Measurements from ENCODE around the gene SCRG1.

The SCRG1 gene

GRCh38 chr4:173398779-173399415, at the start of gene SCRG1:
TSS of gene SCRG1 (minus strand) at chr4:173399116. CDS start at chr4:173391414, 7,702 bp downstream.
- no peak for FAIRE-seq

- FAIRE-seq: no peak
Observed at GRCh38 chr4:173448103-173448502, 49.2 kb upstream of the SCRG1 start.

- no peak for FAIRE-seq
Observed at GRCh38 chr4:173446416-173446815, 47.5 kb upstream of the SCRG1 start.

- no peak for FAIRE-seq
Observed at GRCh38 chr4:173443121-173443520, 44.2 kb upstream of the SCRG1 start.

- FAIRE-seq: no peak
Observed at GRCh38 chr4:173442223-173442932, 43.5 kb upstream of the SCRG1 start.

- FAIRE-seq: no peak
Observed at GRCh38 chr4:173440888-173441287, 42.0 kb upstream of the SCRG1 start.

- no peak for FAIRE-seq
Observed at GRCh38 chr4:173436771-173437265, 37.9 kb upstream of the SCRG1 start.

GRCh38 chr4:173436149-173436579, 37.2 kb upstream of the SCRG1 start:
- FAIRE-seq: no peak

- no peak for FAIRE-seq
Observed at GRCh38 chr4:173434231-173434630, 35.3 kb upstream of the SCRG1 start.

GRCh38 chr4:173433447-173433846, 34.5 kb upstream of the SCRG1 start:
- FAIRE-seq: no peak

GRCh38 chr4:173432430-173432829, 33.5 kb upstream of the SCRG1 start:
- no peak for FAIRE-seq

- FAIRE-seq: no peak
Observed at GRCh38 chr4:173426064-173426463, 27.1 kb upstream of the SCRG1 start.

GRCh38 chr4:173424899-173425805, 26.2 kb upstream of the SCRG1 start:
- no peak for FAIRE-seq

- no peak for FAIRE-seq
Observed at GRCh38 chr4:173420801-173421200, 21.9 kb upstream of the SCRG1 start.

GRCh38 chr4:173420324-173420752, 21.4 kb upstream of the SCRG1 start:
- FAIRE-seq: peak; percentile 90

GRCh38 chr4:173418639-173419038, 19.7 kb upstream of the SCRG1 start:
- no peak for FAIRE-seq

GRCh38 chr4:173417833-173418232, 18.9 kb upstream of the SCRG1 start:
- no peak for FAIRE-seq

- FAIRE-seq: no peak
Observed at GRCh38 chr4:173415885-173416653, 17.2 kb upstream of the SCRG1 start.

- no peak for FAIRE-seq
Observed at GRCh38 chr4:173415092-173415491, 16.2 kb upstream of the SCRG1 start.

- no peak for FAIRE-seq
Observed at GRCh38 chr4:173414456-173414855, 15.5 kb upstream of the SCRG1 start.

GRCh38 chr4:173413036-173413435, 14.1 kb upstream of the SCRG1 start:
- FAIRE-seq: no peak

- FAIRE-seq: no peak
Observed at GRCh38 chr4:173411106-173411693, 12.3 kb upstream of the SCRG1 start.
